Measurements from ENCODE around the gene FARP1. TPM values are rescaled to one million over a fixed set of nuclear protein-coding genes. Genes with fewer than 3 reads are reported as not detected.

FARP1 gene
- total and polyA plus RNA-seq, 2 of the 13 experiments (the other 11 are each of a cell fraction or from before 2014, with no cell fraction given), result 70.6 to 126 TPM

- no peak for TF ChIP-seq ZNF512B (CRISPR knock-in tag; IDR thresholded peaks at IDR 0.05; ENCODE audit: borderline replicate concordance)
- TF ChIP-seq ZNF180 (CRISPR knock-in tag; IDR thresholded peaks at IDR 0.05; ENCODE audit: borderline replicate concordance, low read depth), result no peak
- peak; percentile 11; the same call in 1 of the 2 replicates for TF ChIP-seq ARID5B (CRISPR knock-in tag; IDR thresholded peaks at IDR 0.05)
- 0 out of 2 replicates have a peak, but pooled peaks have one; percentile 44 for TF ChIP-seq ZNF501 (CRISPR knock-in tag; IDR thresholded peaks at IDR 0.05)
- TF ChIP-seq ZNF230 (CRISPR knock-in tag; IDR thresholded peaks at IDR 0.05), result no peak
- TF ChIP-seq BCL6 (CRISPR knock-in tag; IDR thresholded peaks at IDR 0.05), result 0 out of 2 replicates have a peak, but pooled peaks have one; percentile 19
- TF ChIP-seq ZNF160 (CRISPR knock-in tag; IDR thresholded peaks at IDR 0.05), result no peak
Measured at GRCh38 chr13:98495627-98496478, 353.0 kb downstream of the FARP1 start (continued).

All from HepG2 (cell line).